GM13977 (cell line): ENCODE data around the gene LCE1E.

Experiments used
- DNase-seq: peaks from one replicate; pipeline ENCODE4 v3.0.0; 2012; ENCODE audit warnings: low spot score
- in situ Hi-C: fragments of 300-500 bp; cut with MboI; formaldehyde crosslinking; loops from one replicate; pipeline ENCODE4 v1.12.0; 2022; ENCODE audit warnings: low sequenced_read_pairs, low pct_unique_long_range_greater_than_20kb, mixed read lengths, inconsistent platforms; ENCODE audit not compliant: unreplicated experiment
- TF ChIP-seq, protein P1 (sequence below): IDR thresholded peaks from 2 replicates; pipeline ENCODE4 v1.5.1; 2012; ENCODE audit warnings: mild to moderate bottlenecking, control low read depth; ENCODE audit not compliant: insufficient read depth; ENCODE audit errors: extremely low read depth, missing control alignments

The LCE1E gene

GRCh38 chr1:152827173-152827572, 41.1 kb downstream of the LCE1E start, which contains the start of gene LCE1A:
Gene LCE1A, plus strand, starts transcription at chr1:152827473. Its CDS starts 0 bp downstream, at chr1:152827473.
- TF ChIP-seq, protein P1, sequence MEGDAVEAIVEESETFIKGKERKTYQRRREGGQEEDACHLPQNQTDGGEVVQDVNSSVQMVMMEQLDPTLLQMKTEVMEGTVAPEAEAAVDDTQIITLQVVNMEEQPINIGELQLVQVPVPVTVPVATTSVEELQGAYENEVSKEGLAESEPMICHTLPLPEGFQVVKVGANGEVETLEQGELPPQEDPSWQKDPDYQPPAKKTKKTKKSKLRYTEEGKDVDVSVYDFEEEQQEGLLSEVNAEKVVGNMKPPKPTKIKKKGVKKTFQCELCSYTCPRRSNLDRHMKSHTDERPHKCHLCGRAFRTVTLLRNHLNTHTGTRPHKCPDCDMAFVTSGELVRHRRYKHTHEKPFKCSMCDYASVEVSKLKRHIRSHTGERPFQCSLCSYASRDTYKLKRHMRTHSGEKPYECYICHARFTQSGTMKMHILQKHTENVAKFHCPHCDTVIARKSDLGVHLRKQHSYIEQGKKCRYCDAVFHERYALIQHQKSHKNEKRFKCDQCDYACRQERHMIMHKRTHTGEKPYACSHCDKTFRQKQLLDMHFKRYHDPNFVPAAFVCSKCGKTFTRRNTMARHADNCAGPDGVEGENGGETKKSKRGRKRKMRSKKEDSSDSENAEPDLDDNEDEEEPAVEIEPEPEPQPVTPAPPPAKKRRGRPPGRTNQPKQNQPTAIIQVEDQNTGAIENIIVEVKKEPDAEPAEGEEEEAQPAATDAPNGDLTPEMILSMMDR = no peak
- in situ Hi-C loops = no loop called here
- no peak for DNase-seq

DNA sequence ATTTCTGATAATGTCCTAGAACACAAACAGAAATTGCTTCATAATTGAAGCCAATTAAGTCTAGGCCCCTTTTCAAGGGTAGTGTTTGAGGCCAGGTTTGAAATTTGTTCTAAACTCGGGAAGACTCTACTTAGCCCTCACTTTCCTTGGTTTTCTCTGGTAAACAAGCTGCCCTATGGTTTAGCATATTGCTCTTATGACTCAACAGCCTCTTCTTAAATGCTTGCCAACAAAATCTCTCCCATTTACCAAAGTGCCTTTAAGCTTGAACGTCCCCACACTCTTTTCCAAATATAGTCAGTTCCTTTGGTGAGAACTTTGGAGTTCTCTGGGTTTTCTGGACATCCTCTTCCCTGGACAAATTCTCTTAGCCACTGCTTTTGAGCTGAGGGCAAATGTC, 50.8 kb downstream of the LCE1E start:
- no peak for DNase-seq
- in situ Hi-C loops = no loop called here
- TF ChIP-seq, protein P1 = no peak
